NCI-H446 treated with DMSO at 0.1 percent for 48 hours (cell line): ENCODE results near the gene GAD2.
"Not testable (repeated sequence)": the region's sequence is repeated elsewhere in the genome, so short reads cannot be mapped to it uniquely, and the experiment has no call there.

ENCODE experiments used
- DNase-seq: peaks from one replicate; lab custom pipeline; 2025; lab: John Stamatoyannopoulos, UW

Gene GAD2

GRCh38 chr10:26318672-26319071, 102.1 kb downstream of the GAD2 start:
- no peak for DNase-seq

- no peak for DNase-seq
These were observed 106.6 kb downstream of the GAD2 start for GRCh38 chr10:26323219-26323618.

- no peak for DNase-seq
These were observed 110.3 kb downstream of the GAD2 start for GRCh38 chr10:26326851-26327250.

GRCh38 chr10:26327811-26328210, 111.2 kb downstream of the GAD2 start:
- no peak for DNase-seq

- no peak for DNase-seq
These were observed 114.8 kb downstream of the GAD2 start for GRCh38 chr10:26331371-26331770.

- no peak for DNase-seq
These were observed 117.8 kb downstream of the GAD2 start for GRCh38 chr10:26334232-26334931.

GRCh38 chr10:26334932-26335573, 118.5 kb downstream of the GAD2 start:
- DNase-seq = peak; percentile 27

- no peak for DNase-seq
These were observed 119.1 kb downstream of the GAD2 start for GRCh38 chr10:26335574-26336093.

- no peak for DNase-seq
These were observed 120.4 kb downstream of the GAD2 start for GRCh38 chr10:26336979-26337378.

- DNase-seq = no peak
These were observed 125.1 kb downstream of the GAD2 start for GRCh38 chr10:26341701-26342100.

- DNase-seq = not testable (repeated sequence)
These were observed 132.3 kb downstream of the GAD2 start for GRCh38 chr10:26348821-26349417.
